ENCODE results near the gene SYT2. TPM values are rescaled to one million over a fixed set of nuclear protein-coding genes. Genes with fewer than 3 reads are reported as not detected.

Gene SYT2
- total and polyA plus RNA-seq, 9 of the 15 experiments (the other 6 are each of a cell fraction or from before 2014, with no cell fraction given), result not detected

GRCh38 chr1:202569393-202570322 lies 140.6 kb downstream of the SYT2 start (continued):
- TF ChIP-seq FOXP4 (CRISPR knock-in tag; IDR thresholded peaks at IDR 0.05; ENCODE audit: borderline replicate concordance), result no peak
- TF ChIP-seq FOSL1 (tag; conservative IDR thresholded peaks at IDR 0.05), result no peak
- no peak for TF ChIP-seq XRCC4 (IDR thresholded peaks at IDR 0.05; ENCODE audit: extremely low read depth, insufficient read depth, insufficient read length)
- TF ChIP-seq HDAC3 (IDR thresholded peaks at IDR 0.05; ENCODE audit: borderline replicate concordance, partially characterized antibody), result no peak
- TF ChIP-seq EP400 (IDR thresholded peaks at IDR 0.05), result no peak
- TF ChIP-seq ZBTB43 (CRISPR knock-in tag; IDR thresholded peaks at IDR 0.05), result no peak
